ENCODE data around the gene SCGN.

DNA sequence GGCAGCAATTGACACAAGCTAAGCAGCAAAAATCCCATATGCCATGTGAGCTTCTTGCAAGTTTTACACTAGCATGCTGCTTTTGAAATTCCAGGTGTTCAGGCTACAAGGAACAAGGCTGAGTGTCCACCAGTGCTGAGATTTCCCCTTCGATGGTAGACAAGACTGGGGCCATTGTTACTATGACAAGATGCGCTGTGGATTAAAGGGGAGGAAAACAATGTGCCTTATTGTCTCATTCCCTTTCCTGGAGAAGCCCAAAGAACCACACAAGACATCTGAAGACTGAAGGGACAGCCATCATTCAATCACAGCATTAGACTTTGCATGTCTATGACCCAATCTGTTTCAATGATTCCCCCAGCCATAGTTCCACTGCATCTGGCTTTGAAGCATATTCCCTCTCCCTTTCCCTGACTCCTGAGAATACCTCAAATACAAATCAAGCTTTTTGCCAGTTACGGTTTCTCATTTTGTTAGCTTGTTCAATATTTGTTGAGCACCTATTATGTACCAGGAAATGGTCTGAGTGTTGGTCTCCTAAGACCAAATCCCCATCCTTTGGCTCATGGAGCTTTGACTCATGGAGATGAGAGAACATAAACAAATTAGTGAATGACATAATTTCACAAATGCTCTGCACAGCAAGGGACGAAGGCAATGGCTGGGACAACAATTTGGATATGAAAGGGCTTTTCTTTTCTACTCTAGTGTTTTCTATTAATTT, 23.4 kb upstream of the SCGN start:
- TF ChIP-seq CTCF (IDR thresholded peaks at IDR 0.05), result no peak
- TF ChIP-seq POLR2A (IDR thresholded peaks at IDR 0.05), result no peak

Data from esophagus squamous epithelium (tissue), 4 donors.